GM23338 (cell line): ENCODE data around the gene PICALM. TPM values are rescaled to one million over a fixed set of nuclear protein-coding genes. Genes with fewer than 3 reads are reported as not detected.

Experiments used
- ATAC-seq: fragments of 200-7000 bp; cut with Tn5 transposase; 3 replicates; pipeline ENCODE4 v1.9.1; 2020
- DNase-seq: peaks from one replicate; pipeline ENCODE4 v3.0.0-alpha.2; 2015; ENCODE audit warnings: low spot score
- H2AFZ ChIP-seq: fragments of 200-600 bp; sonication (generic); 2 replicates; pipeline ENCODE4 v1.8.0; 2016; ENCODE audit warnings: antibody characterized with exemption, mild to moderate bottlenecking, moderate library complexity
- H3F3A ChIP-seq: fragments of 200-600 bp; sonication (generic); replicated peaks from 2 replicates; pipeline ENCODE4 v1.8.0; 2017; ENCODE audit warnings: antibody characterized with exemption, mixed run types, low read depth
- H3K27ac ChIP-seq: fragments of 200-600 bp; sonication (generic); 2 replicates; pipeline ENCODE4 v1.6.1; 2016; ENCODE audit warnings: low read depth
- H3K27me3 ChIP-seq: fragments of 200-600 bp; sonication (generic); 2 replicates; pipeline ENCODE4 v1.8.0; 2016; ENCODE audit warnings: mild to moderate bottlenecking, mixed run types, moderate library complexity; ENCODE audit not compliant: insufficient read depth
- H3K36me3 ChIP-seq: fragments of 200-600 bp; sonication (generic); 2 replicates; pipeline ENCODE4 v1.8.0; 2016; ENCODE audit warnings: mild to moderate bottlenecking; ENCODE audit not compliant: insufficient read depth
- H3K4me1 ChIP-seq: fragments of 200-600 bp; sonication (generic); 2 replicates; pipeline ENCODE4 v1.8.0; 2016; ENCODE audit warnings: mild to moderate bottlenecking, moderate library complexity; ENCODE audit not compliant: insufficient read depth
- H3K4me2 ChIP-seq: fragments of 200-600 bp; sonication (generic); 2 replicates; pipeline ENCODE4 v1.7.1; 2017; ENCODE audit warnings: mixed run types
- H3K4me3 ChIP-seq: fragments of 200-600 bp; sonication (generic); 2 replicates; pipeline ENCODE4 v1.6.1; 2016; ENCODE audit warnings: mixed run types
- H3K79me2 ChIP-seq: fragments of 200-600 bp; sonication (generic); replicated peaks from 2 replicates; pipeline ENCODE4 v1.8.0; 2017; ENCODE audit warnings: mild to moderate bottlenecking; ENCODE audit not compliant: insufficient read depth
- H3K9me2 ChIP-seq: fragments of 200-600 bp; sonication (generic); 2 replicates; pipeline ENCODE4 v1.8.0; 2017; ENCODE audit not compliant: insufficient read depth
- H4K20me1 ChIP-seq: fragments of 200-600 bp; sonication (generic); replicated peaks from 2 replicates; pipeline ENCODE4 v1.8.0; 2017; ENCODE audit warnings: mild to moderate bottlenecking; ENCODE audit not compliant: insufficient read depth
- H3K27ac Mint-ChIP-seq: 2 replicates; pipeline ENCODE4 v1.8.0; 2020; ENCODE audit warnings: inconsistent platforms, mild to moderate bottlenecking, moderate library complexity, mixed read lengths
- H3K27me3 Mint-ChIP-seq: 3 replicates; pipeline ENCODE4 v1.8.0; 2022; ENCODE audit warnings: low read depth, mild to moderate bottlenecking, moderate library complexity, mixed read lengths, inconsistent platforms; ENCODE audit not compliant: insufficient read depth, poor library complexity
- H3K36me3 Mint-ChIP-seq: 3 replicates; pipeline ENCODE4 v1.8.0; 2021; ENCODE audit warnings: low read depth, mild to moderate bottlenecking, inconsistent platforms, moderate library complexity, mixed read lengths
- H3K4me1 Mint-ChIP-seq: 3 replicates; pipeline ENCODE4 v1.8.0; 2020; ENCODE audit warnings: mild to moderate bottlenecking, inconsistent platforms, mixed read lengths
- H3K4me3 Mint-ChIP-seq: 3 replicates; pipeline ENCODE4 v1.8.0; 2021; ENCODE audit warnings: moderate library complexity, mild to moderate bottlenecking, inconsistent platforms, mixed read lengths
- H3K9me3 Mint-ChIP-seq: 3 replicates; pipeline ENCODE4 v1.8.0; 2020; ENCODE audit warnings: moderate library complexity, mild to moderate bottlenecking, inconsistent platforms, mixed read lengths
- CREB1 ChIP-seq: fragments of 250-450 bp; sonication (Bioruptor Pico); IDR thresholded peaks from 2 replicates; pipeline ENCODE4 v1.5.0; 2020; ENCODE audit warnings: low read depth, mild to moderate bottlenecking, moderate library complexity
- EZH2 ChIP-seq: fragments of 200-600 bp; sonication (generic); IDR thresholded peaks from one replicate; pipeline ENCODE4 v1.8.0; 2017; ENCODE audit warnings: antibody characterized with exemption, mild to moderate bottlenecking, low read depth; ENCODE audit not compliant: unreplicated experiment
- EZH2phosphoT487 ChIP-seq: fragments of 200-600 bp; sonication (generic); IDR thresholded peaks from one replicate; pipeline ENCODE4 v1.8.1; 2018; ENCODE audit warnings: antibody characterized with exemption; ENCODE audit not compliant: unreplicated experiment
- JUNB ChIP-seq: IDR thresholded peaks from one replicate; pipeline ENCODE4 v1.6.1; 2016; ENCODE audit warnings: antibody characterized with exemption; ENCODE audit not compliant: unreplicated experiment
- NANOG ChIP-seq: IDR thresholded peaks from 2 replicates; pipeline ENCODE4 v1.6.1; 2016; ENCODE audit warnings: antibody characterized with exemption, borderline replicate concordance
- POLR2AphosphoS5 ChIP-seq: IDR thresholded peaks from 2 replicates; pipeline ENCODE4 v1.6.1; 2016; ENCODE audit warnings: antibody characterized with exemption, low read depth
- STAT1 ChIP-seq: IDR thresholded peaks from one replicate; pipeline ENCODE4 v1.6.1; 2016; ENCODE audit warnings: antibody characterized with exemption; ENCODE audit not compliant: unreplicated experiment
- ZNF114 ChIP-seq: fragments of 250-450 bp; sonication (Bioruptor Pico); IDR thresholded peaks from 2 replicates; pipeline ENCODE4 v1.5.0; 2020; ENCODE audit warnings: mild to moderate bottlenecking, moderate library complexity
- ZNF331 ChIP-seq: fragments of 250-450 bp; sonication (Bioruptor Pico); IDR thresholded peaks from 2 replicates; pipeline ENCODE4 v1.5.0; 2020; ENCODE audit warnings: low read depth, mild to moderate bottlenecking, moderate library complexity
- polyA plus RNA-seq: library from polyadenylated mRNA; unstranded; fragments of >200 nt; fragmentation: Nextera tagmentation; extraction: Ambion mirVana; gene quantifications from 2 replicates; pipeline ENCODE4 v1.2.1, GENCODE V29; 2016
- total RNA-seq: library from RNA; depleted of rRNA; stranded (reverse); fragments of >200 nt; shearing (Covaris generic); gene quantifications from 2 replicates; pipeline ENCODE4 v1.2.3, GENCODE V29; 2014
- TF ChIP-seq, protein P1 (sequence below), 2 experiments: fragments of 200-600 bp in 1 of 2; sonication (generic) in 1 of 2; conservative IDR thresholded peaks; 2 replicates each; pipeline versions ENCODE4 v1.5.1 to v1.6.1; 2016 to 2017; ENCODE audit warnings: antibody characterized with exemption in 2 of 2, low read depth in 2 of 2, mild to moderate bottlenecking in 2 of 2, moderate library complexity in 1 of 2
- TF ChIP-seq, protein P2 (sequence below): IDR thresholded peaks from one replicate; pipeline ENCODE4 v1.6.1; 2018; ENCODE audit warnings: antibody characterized with exemption; ENCODE audit not compliant: unreplicated experiment
- TF ChIP-seq, protein P3 (sequence below): fragments of 250-450 bp; sonication (Bioruptor Pico); IDR thresholded peaks from 2 replicates; pipeline ENCODE4 v1.5.0; 2020; ENCODE audit warnings: mild to moderate bottlenecking, moderate library complexity
- TF ChIP-seq, protein P4 (sequence below): IDR thresholded peaks from 2 replicates; pipeline ENCODE4 v1.6.1; 2016; ENCODE audit warnings: antibody characterized with exemption

PICALM gene
- total and polyA plus RNA-seq, 2 experiments from 2014 or later = 27.9 to 134 TPM

DNA sequence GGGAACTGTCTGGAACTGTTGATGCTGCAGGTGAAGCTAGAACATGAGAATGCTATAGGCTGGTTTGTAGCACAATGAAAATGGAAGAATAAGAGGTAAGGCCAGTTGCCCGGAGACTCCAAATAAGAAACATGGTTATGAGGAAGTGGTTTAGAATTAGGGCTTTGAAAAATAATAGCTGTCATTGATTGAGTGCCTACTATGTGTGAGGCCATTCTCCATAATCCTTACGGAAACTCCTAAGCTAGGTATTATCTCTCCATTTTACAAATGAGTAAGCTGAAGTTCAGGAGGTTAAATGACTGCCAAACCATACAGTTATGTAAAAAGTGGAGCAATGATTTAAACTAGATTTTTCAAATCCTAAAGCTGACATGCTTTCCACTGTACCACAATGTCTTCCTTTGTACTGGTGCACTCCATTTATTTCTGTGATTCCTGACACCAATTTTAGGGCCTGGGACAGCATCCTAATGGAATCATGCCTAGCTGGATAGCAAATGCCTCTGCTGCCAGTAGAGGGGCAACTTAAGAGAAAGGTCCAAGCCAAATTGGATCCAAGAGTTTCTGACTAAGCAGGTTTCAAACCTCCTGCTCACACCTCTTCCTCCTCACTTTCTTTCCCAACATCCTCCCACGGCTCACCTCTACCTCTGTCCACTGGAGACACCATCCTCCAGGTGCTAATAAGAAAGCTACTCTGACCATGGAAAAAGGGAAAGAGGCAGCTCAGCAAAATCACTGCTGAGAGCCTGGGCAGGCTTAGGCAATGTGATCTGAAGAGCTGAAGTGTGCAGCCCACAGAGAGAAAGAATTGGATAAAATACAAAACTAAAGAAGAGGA lies 46.9 kb upstream of the PICALM start:
- H3K4me3 ChIP-seq = no peak overlapping the region
- ATAC-seq = no peak

More for the DNA sequence above, 46.9 kb upstream of the PICALM start:
- Histone ChIP-seq H3K4me2 (no peak overlapping the region), H3F3A (no peaks in the 10 kb centered on the region), H3K27ac (no peak overlapping the region), H3K27me3 (no peaks in the 10 kb centered on the region), H4K20me1 (no peaks in the 10 kb centered on the region), H2AFZ (peak overlapping the region; percentile 56; the same call in 1 of the 2 replicates), H3K9me2 (no peaks in the 10 kb centered on the region), H3K4me1 (no peaks in the 10 kb centered on the region), H3K79me2 (no peaks in the 10 kb centered on the region), H3K36me3 (no peaks in the 10 kb centered on the region)
- H3K36me3 Mint-ChIP-seq = peaks cover 3% of the 10 kb centered on the region; the same call in 1 of the 3 replicates
- TF ChIP-seq, protein P1, sequence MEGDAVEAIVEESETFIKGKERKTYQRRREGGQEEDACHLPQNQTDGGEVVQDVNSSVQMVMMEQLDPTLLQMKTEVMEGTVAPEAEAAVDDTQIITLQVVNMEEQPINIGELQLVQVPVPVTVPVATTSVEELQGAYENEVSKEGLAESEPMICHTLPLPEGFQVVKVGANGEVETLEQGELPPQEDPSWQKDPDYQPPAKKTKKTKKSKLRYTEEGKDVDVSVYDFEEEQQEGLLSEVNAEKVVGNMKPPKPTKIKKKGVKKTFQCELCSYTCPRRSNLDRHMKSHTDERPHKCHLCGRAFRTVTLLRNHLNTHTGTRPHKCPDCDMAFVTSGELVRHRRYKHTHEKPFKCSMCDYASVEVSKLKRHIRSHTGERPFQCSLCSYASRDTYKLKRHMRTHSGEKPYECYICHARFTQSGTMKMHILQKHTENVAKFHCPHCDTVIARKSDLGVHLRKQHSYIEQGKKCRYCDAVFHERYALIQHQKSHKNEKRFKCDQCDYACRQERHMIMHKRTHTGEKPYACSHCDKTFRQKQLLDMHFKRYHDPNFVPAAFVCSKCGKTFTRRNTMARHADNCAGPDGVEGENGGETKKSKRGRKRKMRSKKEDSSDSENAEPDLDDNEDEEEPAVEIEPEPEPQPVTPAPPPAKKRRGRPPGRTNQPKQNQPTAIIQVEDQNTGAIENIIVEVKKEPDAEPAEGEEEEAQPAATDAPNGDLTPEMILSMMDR (conservative IDR thresholded peaks at IDR 0.05; ENCODE audit: low read depth in 2 of 2) = no peak
- TF ChIP-seq POLR2AphosphoS5 (no peak), CREB1 (no peak), EZH2 (no peak), ZNF331 (CRISPR knock-in tag) (no peak), EZH2phosphoT487 (no peak), STAT1 (no peak), JUNB (no peak), ZNF114 (CRISPR knock-in tag) (no peak), NANOG (no peak)
- TF ChIP-seq, protein P2, sequence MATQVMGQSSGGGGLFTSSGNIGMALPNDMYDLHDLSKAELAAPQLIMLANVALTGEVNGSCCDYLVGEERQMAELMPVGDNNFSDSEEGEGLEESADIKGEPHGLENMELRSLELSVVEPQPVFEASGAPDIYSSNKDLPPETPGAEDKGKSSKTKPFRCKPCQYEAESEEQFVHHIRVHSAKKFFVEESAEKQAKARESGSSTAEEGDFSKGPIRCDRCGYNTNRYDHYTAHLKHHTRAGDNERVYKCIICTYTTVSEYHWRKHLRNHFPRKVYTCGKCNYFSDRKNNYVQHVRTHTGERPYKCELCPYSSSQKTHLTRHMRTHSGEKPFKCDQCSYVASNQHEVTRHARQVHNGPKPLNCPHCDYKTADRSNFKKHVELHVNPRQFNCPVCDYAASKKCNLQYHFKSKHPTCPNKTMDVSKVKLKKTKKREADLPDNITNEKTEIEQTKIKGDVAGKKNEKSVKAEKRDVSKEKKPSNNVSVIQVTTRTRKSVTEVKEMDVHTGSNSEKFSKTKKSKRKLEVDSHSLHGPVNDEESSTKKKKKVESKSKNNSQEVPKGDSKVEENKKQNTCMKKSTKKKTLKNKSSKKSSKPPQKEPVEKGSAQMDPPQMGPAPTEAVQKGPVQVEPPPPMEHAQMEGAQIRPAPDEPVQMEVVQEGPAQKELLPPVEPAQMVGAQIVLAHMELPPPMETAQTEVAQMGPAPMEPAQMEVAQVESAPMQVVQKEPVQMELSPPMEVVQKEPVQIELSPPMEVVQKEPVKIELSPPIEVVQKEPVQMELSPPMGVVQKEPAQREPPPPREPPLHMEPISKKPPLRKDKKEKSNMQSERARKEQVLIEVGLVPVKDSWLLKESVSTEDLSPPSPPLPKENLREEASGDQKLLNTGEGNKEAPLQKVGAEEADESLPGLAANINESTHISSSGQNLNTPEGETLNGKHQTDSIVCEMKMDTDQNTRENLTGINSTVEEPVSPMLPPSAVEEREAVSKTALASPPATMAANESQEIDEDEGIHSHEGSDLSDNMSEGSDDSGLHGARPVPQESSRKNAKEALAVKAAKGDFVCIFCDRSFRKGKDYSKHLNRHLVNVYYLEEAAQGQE = no peak
- TF ChIP-seq, protein P3, sequence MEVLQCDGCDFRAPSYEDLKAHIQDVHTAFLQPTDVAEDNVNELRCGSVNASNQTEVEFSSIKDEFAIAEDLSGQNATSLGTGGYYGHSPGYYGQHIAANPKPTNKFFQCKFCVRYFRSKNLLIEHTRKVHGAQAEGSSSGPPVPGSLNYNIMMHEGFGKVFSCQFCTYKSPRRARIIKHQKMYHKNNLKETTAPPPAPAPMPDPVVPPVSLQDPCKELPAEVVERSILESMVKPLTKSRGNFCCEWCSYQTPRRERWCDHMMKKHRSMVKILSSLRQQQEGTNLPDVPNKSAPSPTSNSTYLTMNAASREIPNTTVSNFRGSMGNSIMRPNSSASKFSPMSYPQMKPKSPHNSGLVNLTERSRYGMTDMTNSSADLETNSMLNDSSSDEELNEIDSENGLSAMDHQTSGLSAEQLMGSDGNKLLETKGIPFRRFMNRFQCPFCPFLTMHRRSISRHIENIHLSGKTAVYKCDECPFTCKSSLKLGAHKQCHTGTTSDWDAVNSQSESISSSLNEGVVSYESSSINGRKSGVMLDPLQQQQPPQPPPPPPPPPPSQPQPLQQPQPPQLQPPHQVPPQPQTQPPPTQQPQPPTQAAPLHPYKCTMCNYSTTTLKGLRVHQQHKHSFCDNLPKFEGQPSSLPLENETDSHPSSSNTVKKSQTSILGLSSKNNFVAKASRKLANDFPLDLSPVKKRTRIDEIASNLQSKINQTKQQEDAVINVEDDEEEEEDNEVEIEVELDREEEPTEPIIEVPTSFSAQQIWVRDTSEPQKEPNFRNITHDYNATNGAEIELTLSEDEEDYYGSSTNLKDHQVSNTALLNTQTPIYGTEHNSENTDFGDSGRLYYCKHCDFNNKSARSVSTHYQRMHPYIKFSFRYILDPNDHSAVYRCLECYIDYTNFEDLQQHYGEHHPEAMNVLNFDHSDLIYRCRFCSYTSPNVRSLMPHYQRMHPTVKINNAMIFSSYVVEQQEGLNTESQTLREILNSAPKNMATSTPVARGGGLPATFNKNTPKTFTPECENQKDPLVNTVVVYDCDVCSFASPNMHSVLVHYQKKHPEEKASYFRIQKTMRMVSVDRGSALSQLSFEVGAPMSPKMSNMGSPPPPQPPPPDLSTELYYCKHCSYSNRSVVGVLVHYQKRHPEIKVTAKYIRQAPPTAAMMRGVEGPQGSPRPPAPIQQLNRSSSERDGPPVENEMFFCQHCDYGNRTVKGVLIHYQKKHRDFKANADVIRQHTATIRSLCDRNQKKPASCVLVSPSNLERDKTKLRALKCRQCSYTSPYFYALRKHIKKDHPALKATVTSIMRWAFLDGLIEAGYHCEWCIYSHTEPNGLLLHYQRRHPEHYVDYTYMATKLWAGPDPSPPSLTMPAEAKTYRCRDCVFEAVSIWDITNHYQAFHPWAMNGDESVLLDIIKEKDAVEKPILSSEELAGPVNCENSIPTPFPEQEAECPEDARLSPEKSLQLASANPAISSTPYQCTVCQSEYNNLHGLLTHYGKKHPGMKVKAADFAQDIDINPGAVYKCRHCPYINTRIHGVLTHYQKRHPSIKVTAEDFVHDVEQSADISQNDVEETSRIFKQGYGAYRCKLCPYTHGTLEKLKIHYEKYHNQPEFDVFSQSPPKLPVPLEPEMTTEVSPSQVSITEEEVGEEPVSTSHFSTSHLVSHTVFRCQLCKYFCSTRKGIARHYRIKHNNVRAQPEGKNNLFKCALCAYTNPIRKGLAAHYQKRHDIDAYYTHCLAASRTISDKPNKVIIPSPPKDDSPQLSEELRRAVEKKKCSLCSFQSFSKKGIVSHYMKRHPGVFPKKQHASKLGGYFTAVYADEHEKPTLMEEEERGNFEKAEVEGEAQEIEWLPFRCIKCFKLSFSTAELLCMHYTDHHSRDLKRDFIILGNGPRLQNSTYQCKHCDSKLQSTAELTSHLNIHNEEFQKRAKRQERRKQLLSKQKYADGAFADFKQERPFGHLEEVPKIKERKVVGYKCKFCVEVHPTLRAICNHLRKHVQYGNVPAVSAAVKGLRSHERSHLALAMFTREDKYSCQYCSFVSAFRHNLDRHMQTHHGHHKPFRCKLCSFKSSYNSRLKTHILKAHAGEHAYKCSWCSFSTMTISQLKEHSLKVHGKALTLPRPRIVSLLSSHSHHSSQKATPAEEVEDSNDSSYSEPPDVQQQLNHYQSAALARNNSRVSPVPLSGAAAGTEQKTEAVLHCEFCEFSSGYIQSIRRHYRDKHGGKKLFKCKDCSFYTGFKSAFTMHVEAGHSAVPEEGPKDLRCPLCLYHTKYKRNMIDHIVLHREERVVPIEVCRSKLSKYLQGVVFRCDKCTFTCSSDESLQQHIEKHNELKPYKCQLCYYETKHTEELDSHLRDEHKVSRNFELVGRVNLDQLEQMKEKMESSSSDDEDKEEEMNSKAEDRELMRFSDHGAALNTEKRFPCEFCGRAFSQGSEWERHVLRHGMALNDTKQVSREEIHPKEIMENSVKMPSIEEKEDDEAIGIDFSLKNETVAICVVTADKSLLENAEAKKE (CRISPR knock-in tag) = no peak
- TF ChIP-seq, protein P4, sequence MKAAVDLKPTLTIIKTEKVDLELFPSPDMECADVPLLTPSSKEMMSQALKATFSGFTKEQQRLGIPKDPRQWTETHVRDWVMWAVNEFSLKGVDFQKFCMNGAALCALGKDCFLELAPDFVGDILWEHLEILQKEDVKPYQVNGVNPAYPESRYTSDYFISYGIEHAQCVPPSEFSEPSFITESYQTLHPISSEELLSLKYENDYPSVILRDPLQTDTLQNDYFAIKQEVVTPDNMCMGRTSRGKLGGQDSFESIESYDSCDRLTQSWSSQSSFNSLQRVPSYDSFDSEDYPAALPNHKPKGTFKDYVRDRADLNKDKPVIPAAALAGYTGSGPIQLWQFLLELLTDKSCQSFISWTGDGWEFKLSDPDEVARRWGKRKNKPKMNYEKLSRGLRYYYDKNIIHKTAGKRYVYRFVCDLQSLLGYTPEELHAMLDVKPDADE = no peak
- no peak for DNase-seq
- H3K9me3 Mint-ChIP-seq = peaks cover 5% of the 10 kb centered on the region
- H3K4me1 Mint-ChIP-seq = no peaks in the 10 kb centered on the region
- H3K27ac Mint-ChIP-seq = no peak overlapping the region
- no peaks in the 10 kb centered on the region for H3K27me3 Mint-ChIP-seq
- H3K4me3 Mint-ChIP-seq = no peak overlapping the region
